ENCODE measurements around the gene MRPL57. TPM values are rescaled to one million over a fixed set of nuclear protein-coding genes. Genes with fewer than 3 reads are reported as not detected.
"Not testable (repeated sequence)": the region's sequence is repeated elsewhere in the genome, so short reads cannot be mapped to it uniquely, and the experiment has no call there.

The MRPL57 gene
- total RNA-seq = 10 to 100 TPM; 10.1 to 24.3 (median 15.5) TPM

DNA sequence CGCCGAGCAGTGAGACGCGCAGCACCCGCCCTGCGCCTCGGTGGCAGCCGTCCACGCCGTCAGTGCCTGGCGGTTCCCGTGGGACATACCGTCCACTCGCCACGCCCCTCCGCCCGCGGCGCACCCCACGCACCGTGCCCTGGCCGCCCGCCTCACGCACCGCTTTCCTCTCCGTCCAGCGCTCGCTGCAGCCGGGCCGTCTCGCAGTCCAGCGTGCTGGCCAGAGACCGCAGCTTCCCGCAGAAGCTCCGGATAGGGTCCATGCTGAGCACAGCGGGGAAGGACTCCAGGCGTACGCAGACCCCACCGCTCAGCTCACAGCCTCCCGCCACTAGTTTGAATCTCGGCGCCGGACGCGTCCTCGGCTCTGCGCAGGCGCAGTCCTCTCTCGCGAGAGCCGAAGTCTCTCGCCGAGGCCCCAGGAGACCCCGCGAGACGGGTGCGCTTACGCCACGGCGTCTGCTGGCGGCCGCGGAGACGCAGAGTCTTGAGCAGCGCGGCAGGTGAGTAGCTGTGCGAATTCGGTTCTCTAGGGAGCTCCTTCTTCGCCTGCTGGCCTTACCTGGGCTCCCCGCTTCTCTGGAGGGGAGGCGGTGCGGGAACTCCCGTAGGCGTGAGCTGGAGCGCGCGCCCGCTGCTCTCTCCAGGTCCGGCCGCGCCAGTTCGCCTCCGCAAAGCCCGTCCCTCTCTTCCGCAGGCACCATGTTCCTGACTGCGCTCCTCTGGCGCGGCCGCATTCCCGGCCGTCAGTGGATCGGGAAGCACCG is at the start of gene MRPL57, which contains the start of gene SKA3:
Gene MRPL57 (plus strand): TSS at position 444 of the 767 bp plus-strand sequence. CDS start 259 bp downstream, at position 703.
Gene SKA3 (minus strand): TSS at position 338 of the 767 bp plus-strand sequence. CDS start 75 bp downstream, at position 263.
- H3K27ac ChIP-seq = peak within 1 kb of the TSS; percentile 84 to 97 (median 96)
- H3K4me1 ChIP-seq = peaks cover 0 to 13% (median 5%) of the 10 kb centered on the region in 4 donors
- H3K4me3 ChIP-seq = peak within 1 kb of the TSS; percentile 67 to 86 (median 76)
- H3K9me3 ChIP-seq = no peaks in the 10 kb centered on the region
- H3K36me3 ChIP-seq = no peaks in the 10 kb centered on the region
- TF ChIP-seq, protein P1, sequence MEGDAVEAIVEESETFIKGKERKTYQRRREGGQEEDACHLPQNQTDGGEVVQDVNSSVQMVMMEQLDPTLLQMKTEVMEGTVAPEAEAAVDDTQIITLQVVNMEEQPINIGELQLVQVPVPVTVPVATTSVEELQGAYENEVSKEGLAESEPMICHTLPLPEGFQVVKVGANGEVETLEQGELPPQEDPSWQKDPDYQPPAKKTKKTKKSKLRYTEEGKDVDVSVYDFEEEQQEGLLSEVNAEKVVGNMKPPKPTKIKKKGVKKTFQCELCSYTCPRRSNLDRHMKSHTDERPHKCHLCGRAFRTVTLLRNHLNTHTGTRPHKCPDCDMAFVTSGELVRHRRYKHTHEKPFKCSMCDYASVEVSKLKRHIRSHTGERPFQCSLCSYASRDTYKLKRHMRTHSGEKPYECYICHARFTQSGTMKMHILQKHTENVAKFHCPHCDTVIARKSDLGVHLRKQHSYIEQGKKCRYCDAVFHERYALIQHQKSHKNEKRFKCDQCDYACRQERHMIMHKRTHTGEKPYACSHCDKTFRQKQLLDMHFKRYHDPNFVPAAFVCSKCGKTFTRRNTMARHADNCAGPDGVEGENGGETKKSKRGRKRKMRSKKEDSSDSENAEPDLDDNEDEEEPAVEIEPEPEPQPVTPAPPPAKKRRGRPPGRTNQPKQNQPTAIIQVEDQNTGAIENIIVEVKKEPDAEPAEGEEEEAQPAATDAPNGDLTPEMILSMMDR (IDR thresholded peaks at IDR 0.05) = peak in 4 of 6 experiments; percentile 31 to 52 (median 40)
- TF ChIP-seq POLR2A (IDR thresholded peaks at IDR 0.05) = peak; percentile 92 to 95
- H3K27me3 ChIP-seq = no peaks in the 10 kb centered on the region
- DNase-seq = peak; percentile 88 to 96 (median 96)

DNA sequence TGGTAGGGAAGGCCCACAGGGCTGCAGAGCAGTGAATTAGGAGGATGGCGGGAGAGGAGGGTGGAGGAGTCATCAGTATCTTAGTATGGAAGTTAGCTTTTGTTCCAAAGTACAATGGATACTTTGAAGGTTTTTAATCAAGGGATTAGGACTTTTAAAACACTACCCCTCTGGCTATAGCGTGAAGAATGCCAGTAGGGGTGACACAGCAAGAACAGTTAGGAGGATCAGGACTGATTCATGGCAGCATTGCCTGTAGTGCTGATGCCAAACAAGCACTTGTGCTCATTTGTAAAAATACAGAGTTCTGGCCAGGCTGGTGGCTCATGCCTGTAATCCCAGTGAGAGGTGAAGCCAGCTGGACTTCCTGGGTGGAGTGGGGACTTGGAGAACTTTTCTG is 46.3 kb upstream of the MRPL57 start:
- H3K36me3 ChIP-seq = no peaks in the 10 kb centered on the region
- H3K9me3 ChIP-seq = no peaks in the 10 kb centered on the region
- H3K27ac ChIP-seq = no peak overlapping the region
- no peaks in the 10 kb centered on the region for H3K4me1 ChIP-seq
- no peak for DNase-seq
- no peaks in the 10 kb centered on the region for H3K27me3 ChIP-seq
- TF ChIP-seq POLR2A (IDR thresholded peaks at IDR 0.05) = no peak
- TF ChIP-seq, protein P1 (IDR thresholded peaks at IDR 0.05) = no peak
- H3K4me3 ChIP-seq = no peak overlapping the region

DNA sequence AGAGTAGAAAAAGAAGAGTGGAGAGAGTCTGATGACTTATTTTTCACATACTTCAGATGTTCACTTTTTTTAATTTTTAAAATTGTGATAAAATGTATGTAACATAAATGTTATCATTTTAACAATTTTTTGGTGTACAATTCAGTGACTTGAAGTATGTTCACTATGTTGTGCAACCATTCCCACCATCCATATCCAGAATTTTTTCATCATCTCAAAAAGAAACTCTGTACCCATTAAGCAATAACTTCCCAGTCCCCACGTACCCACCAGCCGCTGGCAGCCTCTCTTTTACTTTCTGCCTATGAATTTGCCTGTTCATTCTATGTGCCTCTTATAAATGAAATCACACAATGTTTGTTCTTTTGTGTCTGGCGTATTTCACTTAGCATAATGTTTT is 43.4 kb upstream of the MRPL57 start:
- H3K4me1 ChIP-seq = no peaks in the 10 kb centered on the region
- no peaks in the 10 kb centered on the region for H3K36me3 ChIP-seq
- no peak overlapping the region for H3K27ac ChIP-seq
- H3K4me3 ChIP-seq = no peak overlapping the region
- no peak for TF ChIP-seq POLR2A (IDR thresholded peaks at IDR 0.05)
- TF ChIP-seq, protein P1 (IDR thresholded peaks at IDR 0.05) = no peak
- H3K9me3 ChIP-seq = no peaks in the 10 kb centered on the region
- no peaks in the 10 kb centered on the region for H3K27me3 ChIP-seq
- no peak for DNase-seq

DNA sequence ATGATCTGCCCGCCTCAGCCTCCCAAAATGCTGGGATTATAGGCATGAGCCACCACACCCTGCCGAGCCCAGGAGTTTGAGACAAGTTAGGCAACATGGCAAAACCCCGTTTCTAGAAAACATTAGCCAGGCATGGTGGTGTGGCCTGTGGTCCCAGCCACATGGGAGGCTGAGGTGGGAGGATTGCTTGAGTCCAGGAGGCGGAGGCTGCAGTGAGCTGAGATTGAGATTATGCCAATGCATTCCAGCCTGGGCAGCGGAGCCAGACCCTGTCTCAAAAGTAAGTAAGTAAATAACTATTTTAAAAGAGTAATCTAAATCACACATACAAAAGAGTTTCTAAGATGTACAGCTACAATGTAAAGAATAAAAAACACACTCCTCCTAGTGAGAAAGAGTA is 42.0 kb upstream of the MRPL57 start:
- DNase-seq = no peak
- H3K36me3 ChIP-seq = no peaks in the 10 kb centered on the region
- TF ChIP-seq, protein P1 (IDR thresholded peaks at IDR 0.05) = no peak
- TF ChIP-seq POLR2A (IDR thresholded peaks at IDR 0.05) = no peak
- H3K27ac ChIP-seq = no peak overlapping the region
- no peaks in the 10 kb centered on the region for H3K9me3 ChIP-seq
- no peaks in the 10 kb centered on the region for H3K27me3 ChIP-seq
- no peak overlapping the region for H3K4me3 ChIP-seq
- no peaks in the 10 kb centered on the region for H3K4me1 ChIP-seq

DNA sequence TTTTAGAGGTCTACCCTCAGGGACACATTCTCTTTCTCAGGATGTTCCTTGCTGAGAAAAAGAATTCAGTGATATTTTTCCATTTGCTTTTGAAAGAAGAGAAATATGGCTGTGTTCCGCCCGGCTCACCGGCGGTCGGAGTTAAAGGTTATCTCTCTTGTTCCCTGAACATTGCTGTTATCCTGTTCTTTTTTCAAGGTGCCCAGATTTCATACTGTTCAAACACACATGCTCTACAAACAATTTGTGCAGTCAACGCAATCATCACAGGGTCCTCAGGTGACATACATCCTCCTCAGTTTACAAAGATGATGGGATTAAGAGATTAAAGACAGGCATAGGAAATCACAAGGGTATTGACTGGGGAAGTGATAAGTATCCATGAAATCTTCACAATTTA is 40.6 kb upstream of the MRPL57 start:
- not testable (repeated sequence) for H3K36me3 ChIP-seq, H3K27ac ChIP-seq, H3K4me3 ChIP-seq, H3K27me3 ChIP-seq, H3K4me1 ChIP-seq, DNase-seq, H3K9me3 ChIP-seq

DNA sequence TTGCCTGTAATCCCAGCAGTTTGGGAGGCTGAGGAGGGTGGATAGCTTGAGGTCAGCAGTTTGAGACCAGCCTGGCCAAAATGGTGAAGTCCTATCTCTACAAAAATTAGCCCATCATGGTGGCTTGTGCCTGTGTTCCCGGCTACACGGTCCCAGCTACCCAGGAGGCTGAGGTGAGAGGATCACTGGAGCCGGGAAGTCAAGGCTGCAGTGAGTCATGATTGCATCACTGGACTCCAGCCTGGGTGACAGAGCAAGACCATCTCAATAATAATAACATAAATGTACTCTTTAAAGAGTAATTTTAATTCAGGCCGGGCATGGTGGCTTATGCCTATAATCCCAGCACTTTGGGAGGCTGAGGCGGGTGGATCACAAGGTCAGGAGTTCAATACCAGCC is 38.8 kb upstream of the MRPL57 start:
- Histone ChIP-seq H3K27me3 (no peaks in the 10 kb centered on the region), H3K36me3 (peaks cover 0 to 5% (median 0%) of the 10 kb centered on the region in 3 donors), H3K4me1 (peaks cover 0 to 16% (median 11%) of the 10 kb centered on the region in 4 donors), H3K9me3 (no peaks in the 10 kb centered on the region), H3K27ac (no peak overlapping the region), H3K4me3 (no peak overlapping the region)
- TF ChIP-seq, protein P1 (IDR thresholded peaks at IDR 0.05) = no peak
- no peak for TF ChIP-seq POLR2A (IDR thresholded peaks at IDR 0.05)
- DNase-seq = peak in 1 of 3 donors; percentile 47

Data from Peyer's patch (tissue), 4 donors.